A549 (cell line): Measurements from ENCODE around the gene EFHC1. TPM values are rescaled to one million over a fixed set of nuclear protein-coding genes. Genes with fewer than 3 reads are reported as not detected.

Source experiments
- ATAC-seq, 2 experiments: fragments of 200-7000 bp in 1 of 2; fragments of >200 bp in 1 of 2; cut with Nextera tagmentation in 1 of 2; cut with Tn5 transposase in 1 of 2; 3 replicates each; pipeline versions ENCODE4 v1.8.0 to v1.9.1; 2018 to 2020; ENCODE audit warnings: mild to moderate bottlenecking in 1 of 2, moderate library complexity in 1 of 2
- CTCF ChIA-PET: fragments of 300-600 bp; sonication (Branson Sonifier 250); formaldehyde crosslinking; extraction: SDS; loops from one replicate; lab custom pipeline; 2021; ENCODE audit warnings: antibody characterized with exemption, inconsistent platforms; lab: Yijun Ruan, JAX
- POLR2A ChIA-PET: fragments of 350-600 bp; formaldehyde crosslinking; extraction: SDS; loops from one replicate; lab custom pipeline; 2021; ENCODE audit warnings: antibody characterized with exemption, inconsistent platforms; lab: Yijun Ruan, JAX
- DNase-seq, 2 experiments: peaks; one replicate each; pipeline versions ENCODE4 v3.0.0 to v3.0.0-alpha.2; 2011 to 2016; ENCODE audit warnings: low read depth in 1 of 2, low spot score in 1 of 2
- FAIRE-seq: peaks from 2 replicates; lab custom pipeline; 2011; peaks lifted over from hg19 to GRCh38; lab: Jason Lieb, UNC
- H3K27ac ChIP-seq, 2 experiments: fragments of >200 bp; sonication (Bioruptor Twin); formaldehyde crosslinking; 3 replicates each; pipeline ENCODE4 v1.5.1; 2016 to 2017
- H3K4me1 ChIP-seq: fragments of >200 bp; sonication (Bioruptor Twin); formaldehyde crosslinking; 3 replicates; pipeline ENCODE4 v1.6.1; 2016
- H3K4me2 ChIP-seq: fragments of >200 bp; sonication (Bioruptor Twin); formaldehyde crosslinking; 3 replicates; pipeline ENCODE4 v1.6.1; 2016
- H3K4me3 ChIP-seq: fragments of >200 bp; sonication (Bioruptor Twin); formaldehyde crosslinking; 3 replicates; pipeline ENCODE4 v1.5.1; 2016
- H3K9me3 ChIP-seq: fragments of >200 bp; sonication (Bioruptor Twin); formaldehyde crosslinking; 3 replicates; pipeline ENCODE4 v1.6.1; 2016
- CBX2 ChIP-seq: fragments of 200-600 bp; sonication (generic); IDR thresholded peaks from 2 replicates; pipeline ENCODE4 v1.6.1; 2016; ENCODE audit warnings: low read depth, mild to moderate bottlenecking, borderline replicate concordance
- CEBPB ChIP-seq, 2 experiments: fragments of >200 bp in 1 of 2; sonication (Bioruptor Twin) in 1 of 2; formaldehyde crosslinking in 1 of 2; IDR thresholded peaks; 2 replicates each; pipeline ENCODE4 v1.6.1; 2012 to 2016
- CHD2 ChIP-seq: fragments of 150-350 bp; IDR thresholded peaks from 2 replicates; pipeline ENCODE4 v1.6.1; 2014; ENCODE audit warnings: low read length; ENCODE audit not compliant: partially characterized antibody
- ESRRA ChIP-seq: fragments of 150-350 bp; IDR thresholded peaks from 2 replicates; pipeline ENCODE4 v1.6.1; 2014; ENCODE audit warnings: mild to moderate bottlenecking, low read length, borderline replicate concordance
- FOXS1 ChIP-seq: fragments of 250-450 bp; sonication (Bioruptor Pico); IDR thresholded peaks from 2 replicates; pipeline ENCODE4 v1.5.0; 2020; ENCODE audit warnings: mild to moderate bottlenecking, moderate library complexity
- HOXA7 ChIP-seq: fragments of 250-450 bp; sonication (Bioruptor Pico); IDR thresholded peaks from 2 replicates; pipeline ENCODE4 v1.5.0; 2020; ENCODE audit warnings: mild to moderate bottlenecking, moderate library complexity
- HOXB13 ChIP-seq: fragments of 250-450 bp; sonication (Bioruptor Pico); IDR thresholded peaks from 2 replicates; pipeline ENCODE4 v1.5.0; 2020; ENCODE audit warnings: low read depth, mild to moderate bottlenecking, moderate library complexity
- MYC ChIP-seq: IDR thresholded peaks from 2 replicates; pipeline ENCODE4 v1.6.1; 2012; ENCODE audit warnings: mild to moderate bottlenecking, inconsistent platforms, low read length, improper control_type of control experiment, borderline replicate concordance
- RARB ChIP-seq: fragments of 250-450 bp; sonication (Bioruptor Pico); IDR thresholded peaks from 2 replicates; pipeline ENCODE4 v1.8.0; 2021; ENCODE audit warnings: mild to moderate bottlenecking, moderate library complexity
- RCOR1 ChIP-seq: fragments of 150-350 bp; IDR thresholded peaks from 2 replicates; pipeline ENCODE4 v1.6.1; 2014; ENCODE audit warnings: antibody characterized with exemption, low read length, low read depth
- REST ChIP-seq: fragments of 200-600 bp; sonication (generic); IDR thresholded peaks from 2 replicates; pipeline ENCODE4 v1.6.1; 2016; ENCODE audit warnings: antibody characterized with exemption, mild to moderate bottlenecking, moderate library complexity
- RFX5 ChIP-seq: fragments of 450-650 bp; IDR thresholded peaks from 2 replicates; pipeline ENCODE4 v1.7.1; 2014; ENCODE audit warnings: antibody characterized with exemption, mild to moderate bottlenecking, moderate library complexity
- RNF2 ChIP-seq: fragments of 200-600 bp; sonication (generic); IDR thresholded peaks from 2 replicates; pipeline ENCODE4 v1.6.1; 2016; ENCODE audit warnings: low read depth, mild to moderate bottlenecking, antibody characterized with exemption, moderate library complexity, borderline replicate concordance
- SMC3 ChIP-seq: fragments of >200 bp; sonication (Bioruptor Twin); formaldehyde crosslinking; IDR thresholded peaks from 3 replicates; pipeline ENCODE4 v1.6.1; 2018; ENCODE audit warnings: inconsistent platforms
- SREBF2 ChIP-seq: fragments of 450-650 bp; IDR thresholded peaks from 2 replicates; pipeline ENCODE4 v1.6.1; 2014; ENCODE audit warnings: mild to moderate bottlenecking, moderate library complexity
- WGBS: methylation state at CpG from one replicate; pipeline ENCODE4 v1.1.6; 2017; ENCODE audit errors: missing lambda C conversion rate; 5-methylcytosine and 5-hydroxymethylcytosine counted together
- polyA plus RNA-seq, 4 experiments: library from polyadenylated mRNA; depleted of rRNA in 3 of 4; stranded (reverse); fragments of >200 nt; fragmentation: RNase III in 1 of 4; extraction: RNeasy Plus Mini Kit Qiagen cat#74134 plus additional on column Dnase treatment in 1 of 4; gene quantifications; 2 replicates in 3 of 4; 3 replicates in 1 of 4; pipeline ENCODE4 v1.2.3, GENCODE V29; 2011 to 2017
- TF ChIP-seq, protein P1 (sequence below): fragments of >200 bp; sonication (Bioruptor Twin); formaldehyde crosslinking; IDR thresholded peaks from 3 replicates; pipeline ENCODE4 v1.5.1; 2016
- TF ChIP-seq, protein P2 (sequence below): fragments of 250-450 bp; sonication (Bioruptor Pico); IDR thresholded peaks from 2 replicates; pipeline ENCODE4 v1.5.0; 2021; ENCODE audit warnings: mild to moderate bottlenecking, moderate library complexity, borderline replicate concordance
- TF ChIP-seq, protein P3 (sequence below): IDR thresholded peaks from 2 replicates; pipeline ENCODE4 v1.6.1; 2012
- TF ChIP-seq, protein P4 (sequence below): IDR thresholded peaks from 2 replicates; pipeline ENCODE4 v1.6.1; 2012

EFHC1 gene
- polyA plus RNA-seq, 2 of the 4 experiments (the other 2 are of a cell fraction) = 14.0 to 46.7 TPM

GRCh38 chr6:52553719-52554118, 133.6 kb downstream of the EFHC1 start (continued):
- TF ChIP-seq, protein P1, sequence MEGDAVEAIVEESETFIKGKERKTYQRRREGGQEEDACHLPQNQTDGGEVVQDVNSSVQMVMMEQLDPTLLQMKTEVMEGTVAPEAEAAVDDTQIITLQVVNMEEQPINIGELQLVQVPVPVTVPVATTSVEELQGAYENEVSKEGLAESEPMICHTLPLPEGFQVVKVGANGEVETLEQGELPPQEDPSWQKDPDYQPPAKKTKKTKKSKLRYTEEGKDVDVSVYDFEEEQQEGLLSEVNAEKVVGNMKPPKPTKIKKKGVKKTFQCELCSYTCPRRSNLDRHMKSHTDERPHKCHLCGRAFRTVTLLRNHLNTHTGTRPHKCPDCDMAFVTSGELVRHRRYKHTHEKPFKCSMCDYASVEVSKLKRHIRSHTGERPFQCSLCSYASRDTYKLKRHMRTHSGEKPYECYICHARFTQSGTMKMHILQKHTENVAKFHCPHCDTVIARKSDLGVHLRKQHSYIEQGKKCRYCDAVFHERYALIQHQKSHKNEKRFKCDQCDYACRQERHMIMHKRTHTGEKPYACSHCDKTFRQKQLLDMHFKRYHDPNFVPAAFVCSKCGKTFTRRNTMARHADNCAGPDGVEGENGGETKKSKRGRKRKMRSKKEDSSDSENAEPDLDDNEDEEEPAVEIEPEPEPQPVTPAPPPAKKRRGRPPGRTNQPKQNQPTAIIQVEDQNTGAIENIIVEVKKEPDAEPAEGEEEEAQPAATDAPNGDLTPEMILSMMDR = no peak
- no peak for TF ChIP-seq RARB (CRISPR knock-in tag)
- TF ChIP-seq ESRRA = no peak
- TF ChIP-seq RCOR1 = no peak

DNA sequence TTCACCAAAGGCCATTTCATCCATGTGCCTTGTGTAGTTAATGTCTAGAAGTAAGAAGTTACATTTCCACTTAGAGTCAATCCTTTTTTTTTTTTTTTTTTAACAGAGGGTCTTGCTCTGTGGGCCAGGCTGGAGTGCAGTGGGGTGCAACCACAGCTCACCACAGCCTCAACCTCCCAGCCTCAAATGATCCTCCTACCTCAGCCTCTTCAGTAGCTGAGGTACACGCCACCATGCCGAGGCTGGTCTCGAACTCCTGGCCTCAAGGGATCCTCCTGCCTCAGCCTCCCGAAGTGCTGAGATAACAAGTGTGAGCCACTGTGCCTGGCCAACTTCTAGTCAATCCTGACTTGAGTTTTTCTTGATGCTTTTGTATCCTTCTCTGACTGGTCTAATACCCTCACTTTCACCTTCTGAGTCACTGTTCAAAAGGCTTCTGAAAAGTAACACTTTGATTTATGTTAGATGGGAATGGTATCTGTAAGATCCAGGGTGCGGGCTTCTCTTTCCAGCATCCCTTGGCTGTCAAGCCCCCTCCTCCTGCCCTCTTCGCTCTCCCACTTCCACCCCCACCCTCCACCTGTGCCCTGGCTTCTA, 134.6 kb downstream of the EFHC1 start:
- H3K4me1 ChIP-seq = peaks cover 49% of the 10 kb centered on the region
- FAIRE-seq = no peak
- H3K27ac ChIP-seq = no peak overlapping the region
- CTCF ChIA-PET = interaction anchor here (0.7 kb wide), 1 partner anchor 14 kb away, joined by 4 read pairs; no protein-coding TSS in a partner anchor
- H3K4me3 ChIP-seq = no peak overlapping the region
- TF ChIP-seq CBX2 (no peak), HOXB13 (CRISPR knock-in tag) (no peak), RFX5 (no peak), FOXS1 (no peak), CEBPB (IDR thresholded peaks at IDR 0.05) (no peak), MYC (no peak), HOXA7 (CRISPR knock-in tag) (no peak), SREBF2 (no peak), RNF2 (no peak), CHD2 (no peak), SMC3 (no peak), REST (no peak)
- TF ChIP-seq, protein P2, sequence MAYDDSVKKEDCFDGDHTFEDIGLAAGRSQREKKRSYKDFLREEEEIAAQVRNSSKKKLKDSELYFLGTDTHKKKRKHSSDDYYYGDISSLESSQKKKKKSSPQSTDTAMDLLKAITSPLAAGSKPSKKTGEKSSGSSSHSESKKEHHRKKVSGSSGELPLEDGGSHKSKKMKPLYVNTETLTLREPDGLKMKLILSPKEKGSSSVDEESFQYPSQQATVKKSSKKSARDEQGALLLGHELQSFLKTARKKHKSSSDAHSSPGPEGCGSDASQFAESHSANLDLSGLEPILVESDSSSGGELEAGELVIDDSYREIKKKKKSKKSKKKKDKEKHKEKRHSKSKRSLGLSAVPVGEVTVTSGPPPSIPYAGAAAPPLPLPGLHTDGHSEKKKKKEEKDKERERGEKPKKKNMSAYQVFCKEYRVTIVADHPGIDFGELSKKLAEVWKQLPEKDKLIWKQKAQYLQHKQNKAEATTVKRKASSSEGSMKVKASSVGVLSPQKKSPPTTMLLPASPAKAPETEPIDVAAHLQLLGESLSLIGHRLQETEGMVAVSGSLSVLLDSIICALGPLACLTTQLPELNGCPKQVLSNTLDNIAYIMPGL (CRISPR knock-in tag) = no peak
- TF ChIP-seq, protein P3, sequence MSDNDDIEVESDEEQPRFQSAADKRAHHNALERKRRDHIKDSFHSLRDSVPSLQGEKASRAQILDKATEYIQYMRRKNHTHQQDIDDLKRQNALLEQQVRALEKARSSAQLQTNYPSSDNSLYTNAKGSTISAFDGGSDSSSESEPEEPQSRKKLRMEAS = no peak
- TF ChIP-seq, protein P4, sequence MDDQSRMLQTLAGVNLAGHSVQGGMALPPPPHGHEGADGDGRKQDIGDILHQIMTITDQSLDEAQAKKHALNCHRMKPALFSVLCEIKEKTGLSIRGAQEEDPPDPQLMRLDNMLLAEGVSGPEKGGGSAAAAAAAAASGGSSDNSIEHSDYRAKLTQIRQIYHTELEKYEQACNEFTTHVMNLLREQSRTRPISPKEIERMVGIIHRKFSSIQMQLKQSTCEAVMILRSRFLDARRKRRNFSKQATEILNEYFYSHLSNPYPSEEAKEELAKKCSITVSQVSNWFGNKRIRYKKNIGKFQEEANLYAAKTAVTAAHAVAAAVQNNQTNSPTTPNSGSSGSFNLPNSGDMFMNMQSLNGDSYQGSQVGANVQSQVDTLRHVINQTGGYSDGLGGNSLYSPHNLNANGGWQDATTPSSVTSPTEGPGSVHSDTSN = no peak
- POLR2A ChIA-PET = no interaction called here
- H3K9me3 ChIP-seq = no peaks in the 10 kb centered on the region
- ATAC-seq = no peak
- no peak overlapping the region for H3K4me2 ChIP-seq
- DNase-seq = no peak
- 96% methylated on average over 6 of the region's 6 CpGs for WGBS
